ENCODE measurements around the gene FOXL2.

The FOXL2 gene

GRCh38 chr3:138902171-138902570 is 44.8 kb downstream of the FOXL2 start:
- TF ChIP-seq GATA2 (IDR thresholded peaks at IDR 0.05; ENCODE audit: low read depth, low read length) (no peak), GATA3 (IDR thresholded peaks at IDR 0.05; ENCODE audit: low read depth, low read length) (no peak)

GRCh38 chr3:138901567-138901966 is 45.4 kb downstream of the FOXL2 start:
- TF ChIP-seq GATA3 (IDR thresholded peaks at IDR 0.05; ENCODE audit: low read depth, low read length) (no peak), GATA2 (IDR thresholded peaks at IDR 0.05; ENCODE audit: low read depth, low read length) (no peak)

GRCh38 chr3:138899351-138899991 is 47.5 kb downstream of the FOXL2 start:
- TF ChIP-seq GATA2 (IDR thresholded peaks at IDR 0.05; ENCODE audit: low read depth, low read length) (no peak), GATA3 (IDR thresholded peaks at IDR 0.05; ENCODE audit: low read depth, low read length) (no peak)

GRCh38 chr3:138898708-138899107 is 48.2 kb downstream of the FOXL2 start:
- TF ChIP-seq GATA3 (IDR thresholded peaks at IDR 0.05; ENCODE audit: low read depth, low read length) (no peak), GATA2 (IDR thresholded peaks at IDR 0.05; ENCODE audit: low read depth, low read length) (no peak)

GRCh38 chr3:138898301-138898700 is 48.6 kb downstream of the FOXL2 start:
- TF ChIP-seq GATA2 (IDR thresholded peaks at IDR 0.05; ENCODE audit: low read depth, low read length) (no peak), GATA3 (IDR thresholded peaks at IDR 0.05; ENCODE audit: low read depth, low read length) (no peak)
